OCI-LY1 (cell line): Measurements from ENCODE around the gene PKD1L1.

ENCODE experiments used
- EZH2 ChIP-seq: fragments of 200-600 bp; sonication (generic), shearing (Covaris generic); IDR thresholded peaks from 2 replicates; pipeline ENCODE4 v1.8.0; 2017; ENCODE audit warnings: borderline replicate concordance, mixed run types, mild to moderate bottlenecking, antibody characterized with exemption, low read length, moderate library complexity, mixed read lengths
- TF ChIP-seq, protein P1 (sequence below): fragments of 200-600 bp; sonication (generic), shearing (Covaris generic); IDR thresholded peaks from 2 replicates; pipeline ENCODE4 v1.5.1; 2017; ENCODE audit warnings: mild to moderate bottlenecking, antibody characterized with exemption, low read length, moderate library complexity, mixed read lengths

DNA sequence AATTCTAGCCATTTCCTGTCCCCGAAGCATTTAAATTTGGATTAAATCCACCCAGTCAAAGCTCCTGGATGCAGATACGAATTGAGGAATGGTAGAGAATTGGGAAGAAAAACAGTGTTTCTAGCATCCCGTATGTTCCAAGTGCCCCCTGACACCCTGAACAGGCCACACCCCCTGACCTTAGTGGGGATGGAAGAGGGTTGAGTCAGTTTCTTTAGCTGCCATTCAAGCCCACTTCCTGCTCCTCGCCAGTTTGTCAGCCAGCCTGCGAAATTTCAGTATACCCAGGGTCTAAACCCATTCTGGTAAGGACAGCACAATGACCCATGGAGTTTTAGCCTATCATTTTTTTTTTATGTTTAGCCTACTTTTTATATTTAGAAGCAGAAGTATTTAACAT lies 101.1 kb downstream of the PKD1L1 start:
- TF ChIP-seq, protein P1, sequence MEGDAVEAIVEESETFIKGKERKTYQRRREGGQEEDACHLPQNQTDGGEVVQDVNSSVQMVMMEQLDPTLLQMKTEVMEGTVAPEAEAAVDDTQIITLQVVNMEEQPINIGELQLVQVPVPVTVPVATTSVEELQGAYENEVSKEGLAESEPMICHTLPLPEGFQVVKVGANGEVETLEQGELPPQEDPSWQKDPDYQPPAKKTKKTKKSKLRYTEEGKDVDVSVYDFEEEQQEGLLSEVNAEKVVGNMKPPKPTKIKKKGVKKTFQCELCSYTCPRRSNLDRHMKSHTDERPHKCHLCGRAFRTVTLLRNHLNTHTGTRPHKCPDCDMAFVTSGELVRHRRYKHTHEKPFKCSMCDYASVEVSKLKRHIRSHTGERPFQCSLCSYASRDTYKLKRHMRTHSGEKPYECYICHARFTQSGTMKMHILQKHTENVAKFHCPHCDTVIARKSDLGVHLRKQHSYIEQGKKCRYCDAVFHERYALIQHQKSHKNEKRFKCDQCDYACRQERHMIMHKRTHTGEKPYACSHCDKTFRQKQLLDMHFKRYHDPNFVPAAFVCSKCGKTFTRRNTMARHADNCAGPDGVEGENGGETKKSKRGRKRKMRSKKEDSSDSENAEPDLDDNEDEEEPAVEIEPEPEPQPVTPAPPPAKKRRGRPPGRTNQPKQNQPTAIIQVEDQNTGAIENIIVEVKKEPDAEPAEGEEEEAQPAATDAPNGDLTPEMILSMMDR = no peak
- no peak for TF ChIP-seq EZH2
